Measurements from ENCODE around the gene ZDHHC19.
"Not testable (repeated sequence)": the region's sequence is repeated elsewhere in the genome, so short reads cannot be mapped to it uniquely, and the experiment has no call there.

The ZDHHC19 gene

GRCh38 chr3:196184881-196185280 lies 26.3 kb downstream of the ZDHHC19 start:
- no peaks in the 10 kb centered on the region for H3K36me3 ChIP-seq (ENCODE audit: insufficient read depth, low read length)
- H3K4me2 ChIP-seq (ENCODE audit: insufficient read depth, low read length), result no peak overlapping the region
- no peak overlapping the region for H3K4me3 ChIP-seq (ENCODE audit: low read depth in 1 of 2, low read length in 2 of 2)
- H2AFZ ChIP-seq (ENCODE audit: low read depth, low read length), result no peak overlapping the region
- peak overlapping the region; percentile 36 for H3K27ac ChIP-seq (ENCODE audit: low read length)
- H3K27me3 ChIP-seq (ENCODE audit: insufficient read depth, low read length, poor library complexity), result no peaks in the 10 kb centered on the region
- TF ChIP-seq CTCF (IDR thresholded peaks at IDR 0.05; ENCODE audit: borderline replicate concordance, extremely low read depth, low read length, poor library complexity, severe bottlenecking) (no peak), EZH2 (IDR thresholded peaks at IDR 0.05; ENCODE audit: borderline replicate concordance, low read depth, low read length, severe bottlenecking) (no peak)
- ATAC-seq (ENCODE audit: insufficient read depth, low read depth) (no peak), DNase-seq (no peak)
- H3K79me2 ChIP-seq (ENCODE audit: insufficient read depth, low read length), result no peaks in the 10 kb centered on the region
- H3K4me1 ChIP-seq (ENCODE audit: insufficient read depth, low read length), result peaks cover 54% of the 10 kb centered on the region
- no peaks in the 10 kb centered on the region for H3K9me3 ChIP-seq (ENCODE audit: insufficient read depth, low read length, severe bottlenecking)
- H4K20me1 ChIP-seq (ENCODE audit: insufficient read depth, low read length), result no peaks in the 10 kb centered on the region
- no peak overlapping the region for H3K9ac ChIP-seq (ENCODE audit: low read depth, low read length)

GRCh38 chr3:196184169-196184432 lies 27.1 kb downstream of the ZDHHC19 start:
- H3K79me2 ChIP-seq (ENCODE audit: insufficient read depth, low read length); H3K36me3 ChIP-seq (ENCODE audit: insufficient read depth, low read length); H2AFZ ChIP-seq (ENCODE audit: low read depth, low read length); H4K20me1 ChIP-seq (ENCODE audit: insufficient read depth, low read length); H3K4me2 ChIP-seq (ENCODE audit: insufficient read depth, low read length); H3K9me3 ChIP-seq (ENCODE audit: insufficient read depth, low read length, severe bottlenecking); H3K27me3 ChIP-seq (ENCODE audit: insufficient read depth, low read length, poor library complexity); DNase-seq; ATAC-seq (ENCODE audit: insufficient read depth, low read depth); H3K4me3 ChIP-seq (ENCODE audit: low read depth in 1 of 2, low read length in 2 of 2): not testable (repeated sequence)
- peak overlapping the region; percentile 53; the same call in 1 of the 2 replicates for H3K9ac ChIP-seq (ENCODE audit: low read depth, low read length)
- peaks cover 62% of the 10 kb centered on the region for H3K4me1 ChIP-seq (ENCODE audit: insufficient read depth, low read length)
- H3K27ac ChIP-seq (ENCODE audit: low read length), result peak overlapping the region; percentile 88

- Histone ChIP-seq H3K27me3 (ENCODE audit: insufficient read depth, low read length, poor library complexity) (no peaks in the 10 kb centered on the region), H4K20me1 (ENCODE audit: insufficient read depth, low read length) (no peaks in the 10 kb centered on the region), H3K27ac (ENCODE audit: low read length) (peak overlapping the region; percentile 98), H3K9me3 (ENCODE audit: insufficient read depth, low read length, severe bottlenecking) (no peaks in the 10 kb centered on the region), H3K79me2 (ENCODE audit: insufficient read depth, low read length) (no peaks in the 10 kb centered on the region), H2AFZ (ENCODE audit: low read depth, low read length) (no peak overlapping the region), H3K4me1 (ENCODE audit: insufficient read depth, low read length) (peaks cover 62% of the 10 kb centered on the region), H3K36me3 (ENCODE audit: insufficient read depth, low read length) (no peaks in the 10 kb centered on the region), H3K4me2 (ENCODE audit: insufficient read depth, low read length) (peak overlapping the region; percentile 47), H3K9ac (ENCODE audit: low read depth, low read length) (peak overlapping the region; percentile 53), H3K4me3 (ENCODE audit: low read depth in 1 of 2, low read length in 2 of 2) (no peak overlapping the region)
- DNase-seq (peak; percentile 46), ATAC-seq (ENCODE audit: insufficient read depth, low read depth) (peak; percentile 15; the same call in 1 of the 3 replicates)
- no peak for TF ChIP-seq CTCF (IDR thresholded peaks at IDR 0.05; ENCODE audit: borderline replicate concordance, extremely low read depth, low read length, poor library complexity, severe bottlenecking)
- TF ChIP-seq EZH2 (IDR thresholded peaks at IDR 0.05; ENCODE audit: borderline replicate concordance, low read depth, low read length, severe bottlenecking), result no peak
Measured at GRCh38 chr3:196181127-196181546, 30.1 kb downstream of the ZDHHC19 start.

- H3K4me1 ChIP-seq (ENCODE audit: insufficient read depth, low read length), result peaks cover 62% of the 10 kb centered on the region
- H3K9me3 ChIP-seq (ENCODE audit: insufficient read depth, low read length, severe bottlenecking), result no peaks in the 10 kb centered on the region
- H4K20me1 ChIP-seq (ENCODE audit: insufficient read depth, low read length), result no peaks in the 10 kb centered on the region
- peak overlapping the region; percentile 74 for H2AFZ ChIP-seq (ENCODE audit: low read depth, low read length)
- DNase-seq, result no peak
- no peaks in the 10 kb centered on the region for H3K79me2 ChIP-seq (ENCODE audit: insufficient read depth, low read length)
- no peak for ATAC-seq (ENCODE audit: insufficient read depth, low read depth)
- H3K27me3 ChIP-seq (ENCODE audit: insufficient read depth, low read length, poor library complexity), result no peaks in the 10 kb centered on the region
- peak overlapping the region; percentile 98 for H3K27ac ChIP-seq (ENCODE audit: low read length)
- peak overlapping the region in 1 of 2 experiments; percentile 38; a peak in 1 of 4 replicates for H3K4me3 ChIP-seq (ENCODE audit: low read depth in 1 of 2, low read length in 2 of 2)
- no peak for TF ChIP-seq EZH2 (IDR thresholded peaks at IDR 0.05; ENCODE audit: borderline replicate concordance, low read depth, low read length, severe bottlenecking)
- TF ChIP-seq CTCF (IDR thresholded peaks at IDR 0.05; ENCODE audit: borderline replicate concordance, extremely low read depth, low read length, poor library complexity, severe bottlenecking), result no peak
- no peaks in the 10 kb centered on the region for H3K36me3 ChIP-seq (ENCODE audit: insufficient read depth, low read length)
- H3K4me2 ChIP-seq (ENCODE audit: insufficient read depth, low read length), result peak overlapping the region; percentile 53
- peak overlapping the region; percentile 53 for H3K9ac ChIP-seq (ENCODE audit: low read depth, low read length)
Measured at GRCh38 chr3:196180346-196180745, 30.9 kb downstream of the ZDHHC19 start.

Data from DND-41 (cell line).